CD4-positive, CD25-positive, alpha-beta regulatory T cell (primary cell): ENCODE results near the gene CFAP100. TPM values are rescaled to one million over a fixed set of nuclear protein-coding genes. Genes with fewer than 3 reads are reported as not detected.
A peak's percentile ranks its signal among the peaks of the same experiment; 100 is the strongest.

Source experiments
- ATAC-seq, 2 donors: fragments of 150-1000 bp; cut with Tn5 transposase; one replicate each; pipeline ENCODE4 v1.10.0; 2021; ENCODE audit warnings: low read depth in 2 of 2, moderate number of reproducible peaks in 2 of 2, moderate library complexity in 1 of 2
- DNase-seq, 3 donors: peaks; one replicate each; pipeline versions ENCODE4 v3.0.0 to v3.0.0-alpha.2; 2012 to 2022; ENCODE audit warnings: mixed read lengths in 1 of 3
- H3K27ac ChIP-seq: one replicate; pipeline ENCODE4 v1.7.0; 2013; ENCODE audit warnings: mild to moderate bottlenecking, low read length; ENCODE audit not compliant: insufficient read depth, poor library complexity, severe bottlenecking
- H3K27me3 ChIP-seq: one replicate; pipeline ENCODE4 v1.7.0; 2013; ENCODE audit warnings: low read length; ENCODE audit not compliant: control insufficient read depth, insufficient read depth
- H3K36me3 ChIP-seq: one replicate; pipeline ENCODE4 v1.7.0; 2013; ENCODE audit warnings: mild to moderate bottlenecking, low read length, moderate library complexity; ENCODE audit not compliant: control insufficient read depth, insufficient read depth
- H3K4me1 ChIP-seq: 2 replicates; pipeline ENCODE4 v1.7.0; 2013; ENCODE audit warnings: mild to moderate bottlenecking, low read length; ENCODE audit not compliant: insufficient read depth, control insufficient read depth, poor library complexity, severe bottlenecking
- H3K4me3 ChIP-seq: one replicate; pipeline ENCODE4 v1.7.0; 2013; ENCODE audit warnings: low read depth, mild to moderate bottlenecking, low read length, moderate library complexity
- H3K9me3 ChIP-seq, 2 experiments: 1 replicate in 1 of 2; 2 replicates in 1 of 2; pipeline ENCODE4 v1.7.0; 2013; ENCODE audit warnings: low read length in 2 of 2, mild to moderate bottlenecking in 1 of 2, moderate library complexity in 1 of 2; ENCODE audit not compliant: control insufficient read depth in 2 of 2
- H3K27ac Mint-ChIP-seq, 3 donors: one replicate each; pipeline ENCODE4 v1.8.0; 2020 to 2022; ENCODE audit warnings: mild to moderate bottlenecking in 3 of 3, mixed read lengths in 3 of 3, moderate library complexity in 2 of 3
- H3K27me3 Mint-ChIP-seq: one replicate; pipeline ENCODE4 v1.8.0; 2022; ENCODE audit warnings: mild to moderate bottlenecking, mixed read lengths
- H3K36me3 Mint-ChIP-seq: one replicate; pipeline ENCODE4 v1.8.0; 2020; ENCODE audit warnings: mixed read lengths
- H3K4me1 Mint-ChIP-seq, 4 donors: one replicate each; pipeline ENCODE4 v1.8.0; 2020 to 2022; ENCODE audit warnings: mixed read lengths in 4 of 4, mild to moderate bottlenecking in 1 of 4
- H3K4me3 Mint-ChIP-seq, 4 donors: one replicate each; pipeline ENCODE4 v1.8.0; 2020 to 2022; ENCODE audit warnings: mild to moderate bottlenecking in 4 of 4, mixed read lengths in 4 of 4, moderate library complexity in 3 of 4
- H3K9me3 Mint-ChIP-seq, 7 donors: one replicate each; pipeline ENCODE4 v1.8.0; 2020 to 2022; ENCODE audit warnings: mixed read lengths in 7 of 7, mild to moderate bottlenecking in 3 of 7, moderate library complexity in 2 of 7
- polyA plus RNA-seq, 4 donors: library from polyadenylated mRNA; unstranded; fragments of 300-500 nt; fragmentation: Illumina TruSeq; gene quantifications; one replicate each; pipeline ENCODE4 v1.2.3, GENCODE V29; 2021
- total RNA-seq: library from RNA; stranded (reverse); gene quantifications from one replicate; pipeline ENCODE4 v1.2.3, GENCODE V29; 2022

The CFAP100 gene
- total RNA-seq (not detected), polyA plus RNA-seq (not detected)

- Histone ChIP-seq H3K4me3 (no peak within 1 kb of the TSS), H3K4me1 (no peaks in the 10 kb centered on the region), H3K9me3 (no peaks in the 10 kb centered on the region), H3K36me3 (no peaks in the 10 kb centered on the region), H3K27me3 (peaks cover 4% of the 10 kb centered on the region), H3K27ac (no peak within 1 kb of the TSS)
- H3K4me3 Mint-ChIP-seq: no peak within 1 kb of the TSS
- ATAC-seq (no peak), DNase-seq (no peak)
- H3K36me3 Mint-ChIP-seq: no peaks in the 10 kb centered on the region
- no peak within 1 kb of the TSS for H3K27ac Mint-ChIP-seq
- peaks cover 30% of the 10 kb centered on the region for H3K27me3 Mint-ChIP-seq
- H3K4me1 Mint-ChIP-seq: peaks cover 0 to 7% (median 2%) of the 10 kb centered on the region in 4 donors
- H3K9me3 Mint-ChIP-seq: peaks cover 0 to 5% (median 0%) of the 10 kb centered on the region in 7 donors
Observed at GRCh38 chr3:126394179-126394976, at the start of gene CFAP100. Gene CFAP100 (plus strand): TSS chr3:126394909. CDS start chr3:126396001, 1,092 bp downstream.

- peaks cover 5% of the 10 kb centered on the region for H3K27me3 Mint-ChIP-seq
- H3K27ac Mint-ChIP-seq: peak overlapping the region in 1 of 3 donors; percentile 29
- Histone ChIP-seq H3K27me3 (no peaks in the 10 kb centered on the region), H3K4me1 (no peaks in the 10 kb centered on the region), H3K9me3 (no peaks in the 10 kb centered on the region), H3K27ac (no peak overlapping the region), H3K4me3 (no peak overlapping the region), H3K36me3 (no peaks in the 10 kb centered on the region)
- no peaks in the 10 kb centered on the region for H3K9me3 Mint-ChIP-seq
- ATAC-seq (no peak), DNase-seq (no peak)
- H3K4me3 Mint-ChIP-seq: no peak overlapping the region
- H3K36me3 Mint-ChIP-seq: no peaks in the 10 kb centered on the region
- H3K4me1 Mint-ChIP-seq: no peaks in the 10 kb centered on the region
Observed at GRCh38 chr3:126345231-126345630, 49.5 kb upstream of the CFAP100 start.

GRCh38 chr3:126345641-126346460 is 48.9 kb upstream of the CFAP100 start:
- no peak for DNase-seq
- Mint-ChIP-seq H3K4me3 (no peak overlapping the region), H3K4me1 (no peaks in the 10 kb centered on the region)

GRCh38 chr3:126346466-126346865 is 48.2 kb upstream of the CFAP100 start:
- Histone ChIP-seq H3K36me3 (no peaks in the 10 kb centered on the region), H3K4me3 (no peak overlapping the region), H3K27me3 (no peaks in the 10 kb centered on the region), H3K4me1 (no peaks in the 10 kb centered on the region), H3K27ac (no peak overlapping the region), H3K9me3 (no peaks in the 10 kb centered on the region)
- H3K27me3 Mint-ChIP-seq: peaks cover 5% of the 10 kb centered on the region
- no peak for ATAC-seq
- DNase-seq: no peak
- no peaks in the 10 kb centered on the region for H3K36me3 Mint-ChIP-seq
- H3K27ac Mint-ChIP-seq: no peak overlapping the region
- H3K4me3 Mint-ChIP-seq: no peak overlapping the region
- H3K4me1 Mint-ChIP-seq: no peaks in the 10 kb centered on the region
- H3K9me3 Mint-ChIP-seq: no peaks in the 10 kb centered on the region

More at GRCh38 chr3:126345641-126346460, 48.9 kb upstream of the CFAP100 start:
- no peaks in the 10 kb centered on the region for H3K4me1 ChIP-seq
- no peaks in the 10 kb centered on the region for H3K27me3 ChIP-seq
- H3K9me3 ChIP-seq: no peaks in the 10 kb centered on the region
- Mint-ChIP-seq H3K36me3 (no peaks in the 10 kb centered on the region), H3K27ac (peak overlapping the region in 1 of 3 donors; percentile 29), H3K27me3 (peaks cover 5% of the 10 kb centered on the region), H3K9me3 (no peaks in the 10 kb centered on the region)
- no peaks in the 10 kb centered on the region for H3K36me3 ChIP-seq
- H3K27ac ChIP-seq: no peak overlapping the region
- no peak overlapping the region for H3K4me3 ChIP-seq
- ATAC-seq: no peak

GRCh38 chr3:126347543-126348161 is 47.1 kb upstream of the CFAP100 start:
- Mint-ChIP-seq H3K27ac (no peak overlapping the region), H3K4me1 (no peaks in the 10 kb centered on the region), H3K36me3 (no peaks in the 10 kb centered on the region), H3K9me3 (no peaks in the 10 kb centered on the region), H3K4me3 (no peak overlapping the region), H3K27me3 (peaks cover 5% of the 10 kb centered on the region)
- ATAC-seq: no peak
- H3K27ac ChIP-seq: no peak overlapping the region
- no peaks in the 10 kb centered on the region for H3K4me1 ChIP-seq
- H3K27me3 ChIP-seq: no peaks in the 10 kb centered on the region
- no peak overlapping the region for H3K4me3 ChIP-seq
- no peaks in the 10 kb centered on the region for H3K36me3 ChIP-seq
- no peak for DNase-seq
- no peaks in the 10 kb centered on the region for H3K9me3 ChIP-seq

GRCh38 chr3:126348308-126348920 is 46.3 kb upstream of the CFAP100 start:
- Histone ChIP-seq H3K27ac (no peak overlapping the region), H3K9me3 (no peaks in the 10 kb centered on the region), H3K27me3 (no peaks in the 10 kb centered on the region), H3K4me3 (no peak overlapping the region), H3K4me1 (no peaks in the 10 kb centered on the region), H3K36me3 (no peaks in the 10 kb centered on the region)
- Mint-ChIP-seq H3K36me3 (no peaks in the 10 kb centered on the region), H3K27ac (no peak overlapping the region), H3K4me3 (no peak overlapping the region), H3K4me1 (no peaks in the 10 kb centered on the region), H3K27me3 (peaks cover 5% of the 10 kb centered on the region), H3K9me3 (no peaks in the 10 kb centered on the region)
- DNase-seq (no peak), ATAC-seq (no peak)

- Mint-ChIP-seq H3K9me3 (no peaks in the 10 kb centered on the region), H3K27me3 (peaks cover 9% of the 10 kb centered on the region), H3K4me1 (no peaks in the 10 kb centered on the region), H3K36me3 (no peaks in the 10 kb centered on the region), H3K4me3 (no peak overlapping the region), H3K27ac (no peak overlapping the region)
- H3K36me3 ChIP-seq: no peaks in the 10 kb centered on the region
- H3K4me3 ChIP-seq: no peak overlapping the region
- no peaks in the 10 kb centered on the region for H3K27me3 ChIP-seq
- no peaks in the 10 kb centered on the region for H3K9me3 ChIP-seq
- DNase-seq: no peak
- ATAC-seq: no peak
- no peaks in the 10 kb centered on the region for H3K4me1 ChIP-seq
- H3K27ac ChIP-seq: no peak overlapping the region
Observed at GRCh38 chr3:126349071-126349470, 45.6 kb upstream of the CFAP100 start.
